IPS DF 4.7 (cell line): ENCODE data around the gene SHROOM3.

Experiments used
- DNase-seq: peaks from one replicate; pipeline ENCODE4 v3.0.0-alpha.2; 2013; ENCODE audit warnings: low spot score; ENCODE audit errors: extremely low read depth

The SHROOM3 gene

DNA sequence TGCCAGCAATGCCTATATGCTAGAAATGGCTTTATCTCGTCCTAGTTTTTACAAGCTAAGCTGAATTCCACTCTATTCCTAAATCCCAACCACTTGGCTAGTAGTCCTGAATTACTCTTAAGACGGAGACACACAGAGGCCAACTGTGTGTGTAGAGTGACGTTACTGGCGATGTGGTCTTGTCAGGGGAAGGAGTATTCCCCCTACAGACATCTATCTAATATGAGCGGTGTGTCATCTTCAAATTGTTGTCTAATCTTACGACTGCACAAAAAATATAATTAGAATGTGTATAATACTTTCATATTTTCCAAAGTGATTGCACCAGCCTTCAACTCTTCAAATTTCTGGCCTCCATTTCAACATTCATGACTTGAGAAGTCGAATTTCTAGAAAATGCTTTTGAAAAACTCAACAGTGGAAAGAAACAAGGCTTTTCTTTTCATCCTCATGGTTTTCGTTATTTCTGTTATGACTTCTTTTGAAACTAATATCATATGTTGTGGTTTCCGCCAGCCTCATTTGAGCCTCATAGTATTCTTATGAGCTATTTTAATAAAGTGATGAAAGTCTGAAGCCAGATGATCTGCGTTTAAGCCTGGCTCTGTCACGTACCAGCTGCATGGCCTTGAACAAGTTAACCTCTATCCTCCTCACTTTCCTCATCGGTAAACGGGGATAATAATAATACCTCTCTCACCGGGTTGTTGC lies 330.6 kb downstream of the SHROOM3 start:
- DNase-seq: no peak

DNA sequence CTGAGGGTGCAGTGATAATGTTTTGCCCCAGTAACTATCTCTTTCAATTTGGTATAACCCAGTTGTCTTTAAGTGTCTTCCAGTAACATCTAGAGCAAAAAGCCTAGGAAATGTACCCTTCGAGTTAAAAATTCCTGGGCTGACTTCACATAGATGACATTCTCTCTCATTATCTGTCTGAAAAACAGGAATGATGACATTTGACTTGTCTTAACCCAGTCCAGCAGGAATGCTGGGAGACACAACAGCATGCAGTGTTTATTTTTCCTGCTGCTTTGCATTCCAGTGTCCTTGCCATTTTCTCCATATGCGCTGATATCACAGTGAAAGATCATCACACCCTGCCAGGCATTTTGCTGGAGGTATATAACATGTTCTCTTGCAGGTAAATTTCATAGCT lies 333.0 kb downstream of the SHROOM3 start:
- no peak for DNase-seq

DNA sequence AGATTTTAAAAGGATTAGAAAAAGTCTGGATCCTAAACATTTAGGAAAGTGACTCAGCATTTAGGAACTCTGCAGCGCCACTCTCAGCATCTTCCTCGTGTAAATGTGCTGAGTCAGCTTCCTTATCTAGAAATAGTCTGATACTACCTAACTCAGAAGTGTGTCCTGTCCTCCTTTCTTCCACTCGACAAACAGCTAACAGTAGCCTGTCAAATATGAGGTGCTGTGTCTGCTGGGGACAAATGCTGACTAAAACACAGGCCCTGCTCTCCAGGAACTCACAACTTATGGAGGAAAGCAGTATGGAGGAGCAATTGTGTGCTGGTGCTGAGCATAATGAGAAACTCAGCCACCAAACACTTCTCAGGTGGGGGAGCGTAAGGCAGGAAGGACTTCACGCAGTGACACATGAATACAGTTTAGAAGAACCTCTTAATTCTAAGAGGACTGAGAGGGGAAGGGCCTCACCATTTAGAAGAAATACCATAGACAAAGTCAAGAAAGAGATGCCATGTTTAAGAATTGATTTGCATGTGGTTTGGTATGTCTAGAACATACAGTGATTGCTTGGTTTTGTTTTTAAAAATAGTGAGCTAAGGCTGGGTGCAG lies 337.6 kb downstream of the SHROOM3 start:
- no peak for DNase-seq

- no peak for DNase-seq
Measured at GRCh38 chr4:76773766-76774165, 338.7 kb downstream of the SHROOM3 start.

DNA sequence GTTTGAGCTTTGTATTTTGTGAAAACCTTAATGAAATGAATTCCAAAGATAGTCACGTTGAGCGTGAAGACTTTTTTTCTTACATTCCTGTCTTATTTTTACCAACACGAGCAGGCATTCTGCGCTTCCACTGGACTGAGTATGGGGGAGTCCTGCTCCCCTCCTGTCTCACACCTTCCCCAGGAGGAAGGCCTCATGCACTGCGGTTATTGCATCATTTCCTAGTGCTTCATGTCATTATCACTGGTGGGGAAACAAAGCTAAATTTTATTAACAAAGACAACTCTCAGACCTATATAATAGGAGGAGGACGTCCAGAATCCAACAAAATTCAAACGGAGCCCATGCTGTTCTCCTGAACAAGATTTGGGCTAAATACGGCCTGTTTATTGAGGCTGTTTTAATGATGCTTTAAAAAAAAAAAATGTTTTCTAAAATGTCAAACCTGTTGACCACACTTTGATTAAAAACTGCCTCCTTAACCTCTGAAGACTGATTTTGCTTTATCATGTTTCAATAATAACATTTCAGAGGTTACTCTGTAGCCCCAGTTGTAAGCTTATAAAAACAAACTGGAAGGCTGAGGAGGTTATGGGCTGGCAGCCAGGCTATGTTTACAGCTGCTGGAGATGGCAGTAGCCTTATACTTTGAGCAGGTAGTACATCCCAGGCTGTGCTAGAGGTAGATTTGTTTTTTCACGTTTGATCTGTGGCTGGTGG lies 344.9 kb downstream of the SHROOM3 start:
- DNase-seq: no peak

- no peak for DNase-seq
Measured at GRCh38 chr4:76780781-76781697, 346.0 kb downstream of the SHROOM3 start.

DNA sequence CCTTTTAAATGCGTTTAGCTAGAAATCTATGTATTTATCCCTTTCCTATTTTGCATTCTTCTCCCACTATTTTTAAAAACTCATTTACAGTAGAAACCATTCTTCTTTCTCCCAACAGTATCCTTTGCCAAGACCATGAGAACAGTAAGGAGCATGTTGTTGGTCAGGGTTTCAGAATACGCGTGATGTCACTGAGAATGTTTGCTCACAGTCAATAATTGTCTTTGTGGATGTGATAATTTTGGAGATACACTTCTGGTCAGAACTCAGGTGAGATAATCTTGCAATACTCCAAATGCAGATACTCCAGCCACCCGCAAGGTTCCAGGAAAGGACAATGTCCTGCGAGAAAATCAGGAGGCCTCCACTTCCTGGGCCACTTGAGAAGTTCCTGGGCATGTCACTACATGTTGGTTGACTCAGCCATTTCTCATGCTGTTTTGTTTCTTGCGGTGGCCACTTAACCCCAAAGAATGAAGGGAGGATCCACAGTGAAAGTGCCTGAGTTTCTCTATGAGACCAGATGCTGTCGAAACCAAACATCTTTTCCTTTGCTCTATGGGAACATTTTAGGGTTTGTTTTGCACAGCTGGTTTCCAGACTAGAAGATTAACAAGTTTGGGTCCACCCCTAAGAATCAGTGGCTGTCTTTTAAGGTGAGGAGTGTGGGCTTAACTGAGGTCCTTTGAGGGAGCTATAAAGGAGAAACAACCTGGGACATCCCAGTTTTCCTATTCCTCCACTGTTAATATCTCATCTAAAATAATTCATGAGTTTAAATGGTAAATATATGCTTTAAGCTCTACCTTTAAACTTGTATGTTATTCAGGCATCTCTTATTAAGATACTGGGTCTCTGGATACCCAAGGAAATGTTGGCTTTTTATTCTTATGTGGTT lies 346.9 kb downstream of the SHROOM3 start:
- DNase-seq: no peak

DNA sequence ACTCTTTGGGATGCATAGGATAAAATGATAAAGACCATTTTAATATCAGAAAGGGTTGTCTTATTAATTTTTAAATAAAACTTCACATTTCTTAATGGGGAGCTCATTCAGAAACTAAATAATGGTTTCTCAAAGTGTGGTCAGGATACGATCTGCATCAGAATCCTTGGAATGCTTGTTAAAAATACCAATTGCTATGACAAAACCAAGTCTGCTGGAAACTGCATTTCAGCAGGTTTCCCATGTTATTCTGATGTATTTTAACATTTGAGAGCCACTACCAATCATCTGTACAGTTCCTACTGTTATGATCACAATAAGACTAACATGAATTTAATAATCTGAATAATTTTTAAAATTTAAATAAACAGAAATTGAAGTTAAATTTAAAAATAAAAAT lies 347.8 kb downstream of the SHROOM3 start:
- DNase-seq: no peak

DNA sequence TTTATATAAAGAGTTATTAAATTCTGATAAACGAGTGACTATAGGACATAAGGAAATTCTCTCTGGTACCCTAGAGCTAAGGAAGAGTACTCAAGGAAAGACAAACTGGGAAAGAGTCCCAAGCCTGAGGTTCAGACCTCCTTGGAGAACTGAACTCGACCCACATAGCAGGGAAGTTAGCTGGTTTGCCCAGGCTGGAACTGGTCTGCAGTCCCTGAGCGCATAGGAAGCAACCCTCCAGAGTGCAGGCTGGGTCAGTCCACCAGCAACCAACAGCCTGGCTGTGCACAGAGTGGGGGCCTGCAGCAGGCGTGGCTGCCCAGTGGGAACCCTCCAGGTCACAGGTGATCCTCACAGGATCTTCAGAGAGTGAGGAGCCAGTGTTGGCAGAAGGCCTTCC lies 348.8 kb downstream of the SHROOM3 start:
- DNase-seq: no peak

DNA sequence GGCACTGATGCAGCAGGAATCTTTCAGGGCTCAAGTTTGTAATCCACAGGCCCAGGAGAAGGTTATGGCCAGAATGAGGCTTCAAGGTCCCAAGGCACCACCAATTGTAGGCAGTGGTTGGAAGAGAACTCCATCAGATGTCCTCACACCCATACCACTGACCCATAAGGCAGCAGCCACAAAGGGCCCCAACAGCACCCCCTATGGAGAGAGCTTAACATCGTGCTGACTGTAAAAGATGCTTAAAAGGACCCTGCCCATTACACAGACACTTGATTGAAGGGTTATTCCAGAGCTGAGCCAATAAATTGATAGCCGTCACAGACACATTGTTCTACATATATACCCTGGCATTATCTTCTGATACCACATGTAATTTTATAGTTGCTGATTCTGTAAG lies 349.2 kb downstream of the SHROOM3 start:
- DNase-seq: no peak

DNA sequence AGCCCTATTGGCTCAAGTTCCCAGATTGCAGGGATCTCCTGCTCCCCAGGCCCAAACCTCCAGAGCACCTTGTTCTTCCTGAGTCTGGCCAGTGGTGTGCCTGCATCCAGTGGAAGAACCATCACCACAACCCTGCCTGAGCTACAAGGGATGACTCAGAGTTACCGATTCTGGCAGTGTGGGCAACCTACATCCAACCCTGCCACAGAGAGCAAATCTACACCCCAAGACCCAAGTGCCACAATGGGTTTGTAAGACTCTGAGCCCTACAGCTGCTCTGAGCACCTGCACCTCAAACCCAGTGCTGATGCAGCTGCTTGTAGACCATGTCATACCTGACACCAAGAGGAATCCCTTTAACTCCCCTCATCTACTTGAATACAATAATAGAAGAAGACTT lies 352.9 kb downstream of the SHROOM3 start:
- no peak for DNase-seq

DNA sequence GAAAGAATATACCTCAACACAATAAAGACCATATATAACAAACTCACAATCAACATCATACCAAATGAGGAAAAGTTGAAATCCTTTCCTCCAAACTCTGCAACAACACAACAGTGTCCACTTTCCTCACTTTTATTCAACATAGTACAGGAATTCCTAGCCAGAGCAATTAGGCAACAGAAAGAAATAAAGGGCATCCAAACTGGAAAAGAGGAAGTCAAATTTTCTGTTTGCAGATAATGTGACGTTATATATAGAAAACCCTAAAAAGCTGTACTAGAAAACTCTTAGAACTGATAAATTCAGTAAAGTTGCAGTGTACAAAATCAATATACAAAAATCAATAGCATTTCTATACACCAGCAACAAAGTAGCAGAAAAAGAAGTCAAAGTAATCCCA lies 355.3 kb downstream of the SHROOM3 start:
- DNase-seq: no peak

GRCh38 chr4:76791479-76791878 lies 356.4 kb downstream of the SHROOM3 start:
- no peak for DNase-seq

DNA sequence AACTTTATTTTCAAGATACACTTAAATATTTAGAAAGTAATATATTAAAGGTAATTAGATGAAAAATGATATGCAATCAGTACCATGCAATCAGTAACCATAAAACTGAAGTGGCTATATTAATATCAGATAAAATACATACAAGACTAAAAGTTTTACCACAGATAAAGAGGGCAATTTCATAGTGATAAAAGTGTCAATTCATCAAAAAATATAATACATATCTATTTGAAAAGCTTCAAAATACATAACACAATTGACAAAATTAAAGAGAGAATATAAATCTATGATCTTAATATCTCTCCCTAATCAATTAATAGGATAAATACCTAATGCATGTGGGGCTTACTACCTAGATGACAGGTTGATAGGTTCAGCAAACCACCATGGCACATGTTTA lies 357.4 kb downstream of the SHROOM3 start:
- no peak for DNase-seq

DNA sequence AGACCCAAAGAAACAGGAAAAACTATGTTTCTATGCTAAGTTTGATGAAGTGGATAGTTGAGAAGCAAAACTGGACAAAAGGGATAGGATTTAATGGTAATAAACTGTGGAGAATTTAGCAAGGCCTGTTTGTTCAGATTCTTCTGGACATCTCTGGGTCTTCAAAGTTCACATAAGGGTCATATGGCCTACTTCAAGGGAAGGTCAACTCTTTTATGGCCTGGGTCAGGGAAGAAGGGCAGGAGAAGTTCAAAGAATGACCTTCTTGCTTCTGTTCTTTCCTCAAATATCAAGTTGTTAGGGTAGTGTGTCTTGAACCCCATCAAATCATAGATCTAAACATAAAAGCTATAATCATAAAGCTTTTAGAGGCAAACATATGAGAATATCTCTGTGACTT lies 360.2 kb downstream of the SHROOM3 start:
- no peak for DNase-seq

DNA sequence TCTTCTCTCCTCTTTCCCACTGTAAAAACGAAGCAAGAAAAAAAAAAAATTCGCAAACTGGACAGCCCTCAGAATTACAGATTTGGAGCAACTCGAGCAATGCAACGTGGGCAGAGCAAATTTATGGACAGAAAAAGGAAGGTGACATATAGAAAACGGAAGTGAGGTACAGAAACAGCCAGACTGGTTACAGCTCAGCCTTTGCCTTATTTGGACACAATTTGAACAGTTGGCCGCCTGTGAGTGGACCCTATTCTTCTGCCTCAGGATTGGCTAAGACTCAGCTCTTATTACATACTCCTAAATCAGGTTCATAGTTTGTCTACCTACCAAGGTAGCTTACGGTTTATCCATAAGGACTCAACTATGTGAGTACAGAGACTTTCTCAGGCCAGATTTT lies 364.1 kb downstream of the SHROOM3 start:
- DNase-seq: no peak

GRCh38 chr4:76799718-76800117 lies 364.7 kb downstream of the SHROOM3 start:
- no peak for DNase-seq

DNA sequence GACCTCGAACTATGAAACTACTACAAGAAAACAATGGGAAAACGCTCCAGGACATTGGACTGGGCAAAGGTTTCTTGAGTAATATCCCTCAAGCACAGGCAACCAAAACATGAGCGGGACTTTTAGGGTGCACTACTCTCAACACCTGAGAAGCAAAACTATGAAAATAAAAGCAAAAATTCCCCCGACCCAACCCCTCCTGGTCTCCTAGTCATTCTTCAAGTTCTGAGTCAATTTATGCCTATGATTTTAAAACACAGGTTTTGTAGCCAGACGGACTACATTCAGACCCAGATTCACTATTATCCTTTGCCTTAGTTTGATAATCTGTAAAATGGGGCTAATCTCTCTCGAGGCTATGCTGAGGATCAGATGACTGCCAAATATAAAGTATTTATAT lies 365.9 kb downstream of the SHROOM3 start:
- no peak for DNase-seq

- no peak for DNase-seq
Measured at GRCh38 chr4:76801621-76802235, 366.7 kb downstream of the SHROOM3 start.
